Epithelial cell of proximal tubule (primary cell): ENCODE measurements around the gene MPZL1. TPM values are rescaled to one million over a fixed set of nuclear protein-coding genes. Genes with fewer than 3 reads are reported as not detected.
"Not testable (repeated sequence)": the region's sequence is repeated elsewhere in the genome, so short reads cannot be mapped to it uniquely, and the experiment has no call there.

Source experiments
- DNase-seq: peaks from one replicate; pipeline ENCODE4 v3.0.0-alpha.2; 2011; ENCODE audit warnings: low read depth
- H3K4me3 ChIP-seq: 2 replicates; pipeline ENCODE4 v1.5.1; 2011; ENCODE audit warnings: low read depth, mild to moderate bottlenecking, low read length
- total RNA-seq: library from RNA; depleted of rRNA; stranded (reverse); fragments of >200 nt; gene quantifications from 2 replicates; pipeline ENCODE4 v1.2.3, GENCODE V29; 2015
- TF ChIP-seq, protein P1 (sequence below): conservative IDR thresholded peaks from 2 replicates; pipeline ENCODE4 v1.5.1; 2012; ENCODE audit warnings: low read depth, mild to moderate bottlenecking, low read length

Gene MPZL1
- total RNA-seq, 1 donor from 2014 or later = 43.0 TPM

DNA sequence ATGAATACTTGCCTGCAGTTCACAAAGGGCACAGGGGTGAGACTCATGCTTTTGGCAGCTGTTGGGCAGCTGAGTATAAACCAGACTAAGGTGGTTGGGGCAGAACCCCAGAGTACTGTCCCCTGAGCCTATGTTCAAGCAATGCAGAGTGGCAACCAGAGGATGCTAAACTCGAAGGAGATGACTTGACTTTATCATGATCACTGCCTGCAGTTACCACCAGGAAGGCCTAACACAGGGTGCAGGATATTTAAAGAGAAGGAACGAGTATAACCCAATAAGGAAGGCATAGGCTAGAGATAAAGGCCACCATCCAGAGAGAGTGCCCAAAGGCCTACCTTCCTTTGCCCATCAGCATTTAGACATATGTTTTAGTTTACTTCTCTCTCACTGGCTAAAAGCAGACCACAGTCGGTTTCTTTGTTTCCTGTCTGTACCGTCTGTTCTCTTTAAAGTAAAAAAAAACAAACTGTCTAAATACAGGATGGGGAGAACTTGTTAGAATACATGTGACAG, 83.3 kb downstream of the MPZL1 start:
- TF ChIP-seq, protein P1, sequence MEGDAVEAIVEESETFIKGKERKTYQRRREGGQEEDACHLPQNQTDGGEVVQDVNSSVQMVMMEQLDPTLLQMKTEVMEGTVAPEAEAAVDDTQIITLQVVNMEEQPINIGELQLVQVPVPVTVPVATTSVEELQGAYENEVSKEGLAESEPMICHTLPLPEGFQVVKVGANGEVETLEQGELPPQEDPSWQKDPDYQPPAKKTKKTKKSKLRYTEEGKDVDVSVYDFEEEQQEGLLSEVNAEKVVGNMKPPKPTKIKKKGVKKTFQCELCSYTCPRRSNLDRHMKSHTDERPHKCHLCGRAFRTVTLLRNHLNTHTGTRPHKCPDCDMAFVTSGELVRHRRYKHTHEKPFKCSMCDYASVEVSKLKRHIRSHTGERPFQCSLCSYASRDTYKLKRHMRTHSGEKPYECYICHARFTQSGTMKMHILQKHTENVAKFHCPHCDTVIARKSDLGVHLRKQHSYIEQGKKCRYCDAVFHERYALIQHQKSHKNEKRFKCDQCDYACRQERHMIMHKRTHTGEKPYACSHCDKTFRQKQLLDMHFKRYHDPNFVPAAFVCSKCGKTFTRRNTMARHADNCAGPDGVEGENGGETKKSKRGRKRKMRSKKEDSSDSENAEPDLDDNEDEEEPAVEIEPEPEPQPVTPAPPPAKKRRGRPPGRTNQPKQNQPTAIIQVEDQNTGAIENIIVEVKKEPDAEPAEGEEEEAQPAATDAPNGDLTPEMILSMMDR = no peak
- DNase-seq = no peak
- no peak overlapping the region for H3K4me3 ChIP-seq

DNA sequence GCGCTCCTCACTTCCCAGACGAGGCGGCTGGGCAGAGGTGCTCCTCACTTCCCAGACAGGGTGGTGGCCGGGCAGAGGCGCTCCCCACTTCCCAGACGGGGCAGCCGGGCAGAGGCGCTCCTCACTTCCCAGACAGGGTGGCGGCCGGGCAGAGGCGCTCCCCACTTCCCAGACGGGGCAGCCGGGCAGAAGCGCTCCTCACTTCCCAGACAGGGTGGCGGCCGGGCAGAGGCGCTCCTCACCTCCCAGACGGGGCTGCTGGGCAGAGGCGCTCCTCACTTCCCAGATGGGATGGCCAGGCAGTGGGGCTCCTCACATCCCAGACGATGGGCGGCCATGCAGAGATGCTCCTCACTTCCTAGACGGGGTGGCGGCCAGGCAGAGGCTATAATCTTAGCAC, 84.5 kb downstream of the MPZL1 start:
- DNase-seq, H3K4me3 ChIP-seq: not testable (repeated sequence)

DNA sequence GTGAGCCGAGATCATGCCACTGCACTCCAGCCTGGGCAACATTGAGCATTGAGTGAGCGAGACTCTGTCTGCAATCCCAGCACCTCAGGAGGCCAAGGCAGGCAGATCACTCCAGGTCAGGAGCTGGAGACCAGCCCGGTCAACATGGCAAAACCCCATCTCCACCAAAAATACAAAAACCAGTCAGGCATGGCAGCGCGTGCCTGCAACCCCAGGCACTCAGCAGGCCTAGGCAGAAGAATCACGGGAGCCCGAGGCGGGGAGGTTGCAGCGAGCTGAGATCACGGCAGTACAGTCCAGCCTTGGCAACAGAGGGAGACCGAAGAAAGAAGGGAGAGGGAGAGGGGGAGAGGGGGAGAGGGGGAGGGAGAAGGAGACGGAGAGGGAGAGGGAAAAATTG, 84.9 kb downstream of the MPZL1 start:
- not testable (repeated sequence) for H3K4me3 ChIP-seq, DNase-seq

DNA sequence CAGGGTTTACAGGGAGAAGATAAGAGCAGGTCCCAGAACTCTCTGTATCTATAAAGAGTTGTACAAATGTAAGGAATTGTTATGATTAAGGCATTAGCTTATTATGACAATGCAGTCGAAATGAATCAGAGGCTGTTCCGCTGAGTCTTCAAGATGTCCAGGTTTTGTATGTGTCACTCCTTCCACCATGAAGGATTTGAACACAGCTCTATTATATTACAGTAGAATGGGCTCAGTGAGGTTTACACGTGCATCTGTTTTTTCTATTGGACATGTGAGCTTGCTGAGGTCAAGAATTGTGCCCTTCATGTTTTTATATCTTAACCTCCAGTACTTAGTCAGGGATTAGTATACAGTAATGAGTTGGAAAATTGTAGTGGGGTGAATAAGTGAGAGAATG, 86.3 kb downstream of the MPZL1 start:
- DNase-seq = no peak
- H3K4me3 ChIP-seq = no peak overlapping the region
- TF ChIP-seq, protein P1 = no peak

DNA sequence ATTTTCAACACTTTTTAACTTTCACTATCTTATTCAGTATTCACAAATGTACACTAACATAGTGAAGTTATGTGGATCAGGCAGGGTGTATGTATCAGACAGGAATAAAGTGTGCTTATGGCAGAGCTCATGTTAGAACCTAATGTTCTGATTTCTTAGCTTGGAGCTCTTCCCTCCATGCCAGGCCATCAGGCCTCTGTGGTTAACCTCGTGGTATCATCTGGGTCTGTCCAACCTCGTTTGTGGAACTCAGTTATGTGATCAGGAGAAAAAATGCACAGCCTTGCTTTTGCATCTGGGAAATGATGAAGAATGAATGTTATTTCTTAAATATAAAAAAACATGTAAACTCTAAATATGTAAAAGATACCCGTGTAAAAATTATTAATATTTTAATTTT, 86.9 kb downstream of the MPZL1 start:
- TF ChIP-seq, protein P1 = no peak
- no peak for DNase-seq
- H3K4me3 ChIP-seq = no peak overlapping the region

DNA sequence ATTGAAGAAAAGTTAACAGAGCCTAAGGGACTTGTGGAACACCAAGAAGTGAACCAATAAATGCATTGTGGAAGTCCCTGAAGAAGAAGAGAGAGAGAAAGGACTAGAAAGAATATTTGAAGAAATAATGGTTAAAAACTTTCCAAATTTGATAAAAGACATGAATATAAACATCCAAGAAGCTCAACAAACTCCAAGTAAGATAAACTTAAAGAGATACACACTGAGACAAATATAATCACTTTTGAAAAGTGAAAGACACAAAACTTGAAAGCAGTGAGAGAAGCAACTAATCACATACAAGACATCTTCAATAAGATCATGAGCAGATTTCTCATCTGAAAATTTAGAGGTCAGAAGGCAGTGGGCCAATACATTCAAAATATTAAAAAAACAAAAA, 91.2 kb downstream of the MPZL1 start:
- TF ChIP-seq, protein P1 = no peak
- no peak for DNase-seq
- no peak overlapping the region for H3K4me3 ChIP-seq

DNA sequence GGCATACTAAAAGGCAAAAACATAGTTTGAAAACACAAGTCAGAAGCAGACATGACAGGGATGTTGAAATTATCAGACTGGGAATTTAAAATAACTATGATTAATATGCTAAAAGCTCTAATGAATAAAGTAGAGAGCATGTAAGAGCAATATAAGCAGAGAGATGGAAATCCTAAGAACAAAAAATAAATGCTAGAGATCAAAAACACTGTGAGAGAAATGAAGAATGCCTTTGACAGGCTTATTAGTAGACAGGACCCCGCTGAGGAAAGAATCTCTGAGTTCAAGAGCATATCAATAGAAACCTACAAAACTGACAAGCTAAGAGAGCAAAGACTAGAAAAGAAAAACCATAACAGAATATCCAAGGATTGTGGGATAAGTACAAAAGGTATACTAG, 93.9 kb downstream of the MPZL1 start:
- no peak overlapping the region for H3K4me3 ChIP-seq
- DNase-seq = no peak
- TF ChIP-seq, protein P1 = no peak

DNA sequence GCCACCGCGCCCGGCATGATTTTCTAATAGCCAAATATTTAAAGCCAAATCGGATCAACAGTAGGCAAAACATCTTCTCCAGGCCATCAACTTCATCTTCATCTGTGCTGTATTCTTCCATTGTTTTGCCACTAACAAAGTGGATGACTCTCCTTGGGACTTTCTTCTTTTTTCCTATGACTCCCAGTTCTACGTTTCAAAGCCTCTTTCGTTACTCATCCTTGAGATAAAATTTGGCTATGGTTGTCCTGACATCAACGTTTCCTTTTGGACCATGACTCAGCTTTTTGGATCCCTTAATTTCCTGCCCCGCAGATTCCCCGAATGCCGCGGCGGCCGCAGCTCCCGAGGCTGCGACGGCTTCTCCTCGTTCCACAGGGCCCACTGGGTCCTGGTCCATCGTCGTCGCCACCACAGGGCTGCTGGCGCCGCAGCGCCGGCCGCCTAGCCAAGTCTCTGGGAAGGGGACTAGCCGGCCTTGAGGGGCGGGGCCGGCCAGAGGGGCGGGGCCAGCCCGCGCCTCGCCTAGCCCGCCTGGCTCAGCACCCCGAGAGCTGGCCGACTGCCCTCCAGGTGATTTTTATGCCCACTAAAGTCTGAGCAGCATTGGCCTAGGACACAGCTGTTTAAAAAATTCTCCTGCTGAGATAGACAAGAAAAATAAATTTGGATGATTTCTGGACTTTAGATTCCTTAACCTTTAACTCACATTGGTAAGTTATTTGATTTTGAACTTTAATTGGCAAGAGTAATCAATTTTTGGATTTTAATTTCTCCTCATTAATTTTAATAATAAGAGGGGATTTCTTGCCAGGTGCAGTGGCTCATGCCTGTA, 98.3 kb downstream of the MPZL1 start:
- TF ChIP-seq, protein P1 = no peak
- no peak for DNase-seq
- peak overlapping the region; percentile 47 for H3K4me3 ChIP-seq
